PC-3 (cell line): Measurements from ENCODE around the gene SACS. TPM values are rescaled to one million over a fixed set of nuclear protein-coding genes. Genes with fewer than 3 reads are reported as not detected.

Experiments
- ATAC-seq: fragments of 200-7000 bp; cut with Tn5 transposase; 2 replicates; pipeline ENCODE4 v1.9.1; 2020; ENCODE audit warnings: mild to moderate bottlenecking, moderate library complexity
- BruUV-seq: library from RNA; stranded (reverse); fragments of 400-500 nt; replicated peaks from 2 replicates; lab custom pipeline; 2021; lab: Mats Ljungman, UMichigan
- CTCF ChIA-PET: fragments of 300-600 bp; sonication (Branson Sonifier 250); formaldehyde crosslinking; loops from one replicate; lab custom pipeline; 2022; ENCODE audit warnings: antibody characterized with exemption; lab: Charles Lee
- POLR2A ChIA-PET: fragments of 300-600 bp; sonication (Branson Sonifier 250); formaldehyde crosslinking; loops from one replicate; lab custom pipeline; 2022; ENCODE audit warnings: antibody characterized with exemption; ENCODE audit not compliant: unreplicated experiment; lab: Charles Lee
- DNase-seq: peaks from one replicate; pipeline ENCODE4 v3.0.0-alpha.2; 2015
- H2AFZ ChIP-seq: fragments of 300-600 bp; sonication (generic); 2 replicates; pipeline ENCODE4 v1.6.0; 2016; ENCODE audit warnings: antibody characterized with exemption, low read length
- H3F3A ChIP-seq: fragments of 300-600 bp; sonication (generic); one replicate; pipeline ENCODE4 v1.6.0; 2017; ENCODE audit warnings: antibody characterized with exemption, low read length, control low read depth, mild to moderate bottlenecking; ENCODE audit not compliant: unreplicated experiment
- H3K27ac ChIP-seq: fragments of 300-600 bp; sonication (generic); 2 replicates; pipeline ENCODE4 v1.5.1; 2016; ENCODE audit warnings: mild to moderate bottlenecking, low read length
- H3K27me3 ChIP-seq: fragments of 300-600 bp; sonication (generic); 2 replicates; pipeline ENCODE4 v1.6.1; 2016; ENCODE audit warnings: low read length, mixed read lengths
- H3K36me3 ChIP-seq: fragments of 300-600 bp; sonication (generic); 2 replicates; pipeline ENCODE4 v1.6.1; 2016; ENCODE audit warnings: low read depth, mixed run types, low read length, mixed read lengths
- H3K4me1 ChIP-seq: fragments of 300-600 bp; sonication (generic); 2 replicates; pipeline ENCODE4 v1.5.1; 2016; ENCODE audit warnings: low read length; ENCODE audit not compliant: insufficient read depth
- H3K4me2 ChIP-seq: fragments of 300-600 bp; sonication (generic); 2 replicates; pipeline ENCODE4 v1.6.0; 2016; ENCODE audit warnings: low read length
- H3K4me3 ChIP-seq: fragments of 300-600 bp; sonication (generic); 2 replicates; pipeline ENCODE4 v1.5.1; 2016; ENCODE audit warnings: mild to moderate bottlenecking, low read length, mixed read lengths
- H3K79me2 ChIP-seq: fragments of 300-600 bp; sonication (generic); 2 replicates; pipeline ENCODE4 v1.6.1; 2017; ENCODE audit warnings: low read length, mixed read lengths
- H3K9ac ChIP-seq: fragments of 300-600 bp; sonication (generic); 2 replicates; pipeline ENCODE4 v1.6.0; 2016; ENCODE audit warnings: mild to moderate bottlenecking, low read length
- H3K9me2 ChIP-seq: fragments of 300-600 bp; sonication (generic); replicated peaks from 2 replicates; pipeline ENCODE4 v1.6.1; 2016; ENCODE audit warnings: mixed run types, low read length, mixed read lengths
- H3K9me3 ChIP-seq: fragments of 300-600 bp; sonication (generic); 2 replicates; pipeline ENCODE4 v1.6.1; 2016; ENCODE audit warnings: low read length, mixed read lengths
- H4K20me1 ChIP-seq: fragments of 300-600 bp; sonication (generic); 2 replicates; pipeline ENCODE4 v1.6.1; 2016; ENCODE audit warnings: low read length, mixed read lengths
- EZH2 ChIP-seq: fragments of 300-600 bp; sonication (generic); IDR thresholded peaks from one replicate; pipeline ENCODE4 v1.6.1; 2017; ENCODE audit warnings: antibody characterized with exemption, mild to moderate bottlenecking, low read length; ENCODE audit not compliant: unreplicated experiment
- EZH2phosphoT487 ChIP-seq: fragments of 300-600 bp; sonication (generic); IDR thresholded peaks from 2 replicates; pipeline ENCODE4 v1.6.1; 2018; ENCODE audit warnings: mild to moderate bottlenecking, antibody characterized with exemption, low read length, borderline replicate concordance
- intact Hi-C: fragments of 100-400 bp; cut with micrococcal nuclease; formaldehyde crosslinking; loops from 2 replicates; pipeline ENCODE4 v1.9.0; 2023
- total RNA-seq: library from RNA; depleted of rRNA; stranded (reverse); fragments of >200 nt; gene quantifications from 2 replicates; pipeline ENCODE4 v1.2.3, GENCODE V29; 2014; rRNA removed
- TF ChIP-seq, protein P1 (sequence below): fragments of 300-600 bp; sonication (generic); conservative IDR thresholded peaks from 2 replicates; pipeline ENCODE4 v1.5.1; 2017; ENCODE audit warnings: antibody characterized with exemption, low read depth, mild to moderate bottlenecking, low read length

Gene SACS
- total RNA-seq, 1 experiment from 2014 or later, result 31.6 TPM

- POLR2A ChIA-PET, result no interaction called here
- TF ChIP-seq EZH2 (no peak), EZH2phosphoT487 (no peak)
- TF ChIP-seq, protein P1, sequence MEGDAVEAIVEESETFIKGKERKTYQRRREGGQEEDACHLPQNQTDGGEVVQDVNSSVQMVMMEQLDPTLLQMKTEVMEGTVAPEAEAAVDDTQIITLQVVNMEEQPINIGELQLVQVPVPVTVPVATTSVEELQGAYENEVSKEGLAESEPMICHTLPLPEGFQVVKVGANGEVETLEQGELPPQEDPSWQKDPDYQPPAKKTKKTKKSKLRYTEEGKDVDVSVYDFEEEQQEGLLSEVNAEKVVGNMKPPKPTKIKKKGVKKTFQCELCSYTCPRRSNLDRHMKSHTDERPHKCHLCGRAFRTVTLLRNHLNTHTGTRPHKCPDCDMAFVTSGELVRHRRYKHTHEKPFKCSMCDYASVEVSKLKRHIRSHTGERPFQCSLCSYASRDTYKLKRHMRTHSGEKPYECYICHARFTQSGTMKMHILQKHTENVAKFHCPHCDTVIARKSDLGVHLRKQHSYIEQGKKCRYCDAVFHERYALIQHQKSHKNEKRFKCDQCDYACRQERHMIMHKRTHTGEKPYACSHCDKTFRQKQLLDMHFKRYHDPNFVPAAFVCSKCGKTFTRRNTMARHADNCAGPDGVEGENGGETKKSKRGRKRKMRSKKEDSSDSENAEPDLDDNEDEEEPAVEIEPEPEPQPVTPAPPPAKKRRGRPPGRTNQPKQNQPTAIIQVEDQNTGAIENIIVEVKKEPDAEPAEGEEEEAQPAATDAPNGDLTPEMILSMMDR, result no peak
- H3K36me3 ChIP-seq, result no peaks in the 10 kb centered on the region
- no peaks in the 10 kb centered on the region for H3K79me2 ChIP-seq
- H3K27me3 ChIP-seq, result peaks cover 36% of the 10 kb centered on the region
- intact Hi-C loops, result no loop called here
- H3K9me3 ChIP-seq, result no peaks in the 10 kb centered on the region
- no peak overlapping the region for H3K27ac ChIP-seq
- H3K9ac ChIP-seq, result no peak overlapping the region
- no peak overlapping the region for H3K4me3 ChIP-seq
- H4K20me1 ChIP-seq, result no peaks in the 10 kb centered on the region
- BruUV-seq, result no TSS peak
- H2AFZ ChIP-seq, result no peak overlapping the region
- no peak for DNase-seq
- H3F3A ChIP-seq, result no peaks in the 10 kb centered on the region
- ATAC-seq, result no peak
- CTCF ChIA-PET, result no interaction called here
- no peaks in the 10 kb centered on the region for H3K4me1 ChIP-seq
- H3K4me2 ChIP-seq, result no peak overlapping the region
- no peaks in the 10 kb centered on the region for H3K9me2 ChIP-seq
Measured at GRCh38 chr13:23288564-23288963, 144.9 kb downstream of the SACS start.

DNA sequence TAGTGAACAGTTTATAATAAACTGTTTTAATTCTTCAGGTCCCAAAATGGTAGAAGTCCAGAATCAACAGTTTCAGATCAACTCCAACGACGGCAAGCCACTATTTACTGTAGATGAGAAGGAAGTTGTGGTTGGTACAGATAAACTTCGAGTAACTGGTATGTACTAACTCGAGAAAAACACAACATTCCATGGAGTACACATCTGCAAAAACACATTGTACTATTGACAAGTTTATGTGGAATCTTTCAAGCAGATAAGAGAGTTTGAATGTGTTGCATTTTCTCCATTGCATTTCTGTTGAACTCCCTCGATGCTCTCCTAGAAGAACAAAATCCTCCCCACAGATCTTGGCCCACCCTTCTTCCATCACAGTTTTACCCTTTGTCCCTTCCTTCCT, 154.2 kb downstream of the SACS start:
- Histone ChIP-seq H3K27me3 (0 out of 2 replicates have a peak, but pooled peaks cover 4% of the 10 kb centered on the region), H3K4me2 (no peak overlapping the region), H3K9me3 (no peaks in the 10 kb centered on the region), H4K20me1 (no peaks in the 10 kb centered on the region), H3K36me3 (no peaks in the 10 kb centered on the region), H3K79me2 (no peaks in the 10 kb centered on the region), H3F3A (no peaks in the 10 kb centered on the region), H3K9me2 (no peaks in the 10 kb centered on the region), H3K4me3 (no peak overlapping the region), H3K9ac (no peak overlapping the region), H2AFZ (no peak overlapping the region), H3K27ac (no peak overlapping the region), H3K4me1 (no peaks in the 10 kb centered on the region)
- BruUV-seq, result no TSS peak
- DNase-seq (no peak), ATAC-seq (no peak)
- TF ChIP-seq EZH2phosphoT487 (no peak), EZH2 (no peak)
- TF ChIP-seq, protein P1, result no peak
- intact Hi-C loops, result no loop called here
- POLR2A ChIA-PET, result no interaction called here
- CTCF ChIA-PET, result no interaction called here

Other genes with a start within 250 kb of the SACS start
- gene TNFRSF19, start 136.7 kb upstream of the SACS start, total RNA-seq, result 4.7 and 6.1 TPM in 2 replicates